Keratinocyte (primary cell): ENCODE data around the gene FAM13A.

Experiments used
- CTCF ChIP-seq, 3 experiments: IDR thresholded peaks in 1 of 3; conservative IDR thresholded peaks in 1 of 3; optimal IDR thresholded peaks in 1 of 3; 2 replicates in 2 of 3; 3 replicates in 1 of 3; pipeline versions ENCODE3 to v1.5.1; 2011; ENCODE audit warnings: low read length in 3 of 3, mild to moderate bottlenecking in 3 of 3, moderate library complexity in 2 of 3, control low read depth in 1 of 3, inconsistent platforms in 1 of 3; ENCODE audit not compliant: insufficient read depth in 2 of 3; ENCODE audit errors: extremely low read depth in 1 of 3
- EZH2 ChIP-seq: IDR thresholded peaks from one replicate; pipeline ENCODE4 v1.6.1; 2012; ENCODE audit warnings: inconsistent platforms, mild to moderate bottlenecking, low read length, moderate library complexity

- TF ChIP-seq CTCF (optimal IDR thresholded peaks at IDR 0.05 in 1 of 3, IDR thresholded peaks at IDR 0.05 in 1 of 3, conservative IDR thresholded peaks at IDR 0.05 in 1 of 3; ENCODE audit: extremely low read depth in 1 of 3, insufficient read depth in 2 of 3, low read length in 3 of 3): no peak
- TF ChIP-seq EZH2: no peak
Measured at GRCh38 chr4:88752754-88753153, 304.2 kb downstream of the FAM13A start.
